Sigmoid colon (tissue), 4 donors: ENCODE measurements around the gene CTBP2.

Experiments used
- EP300 ChIP-seq, 4 donors: sonication (generic); formaldehyde crosslinking; IDR thresholded peaks; one replicate each; pipeline ENCODE4 v1.6.1; 2017; ENCODE audit warnings: antibody characterized with exemption in 4 of 4
- POLR2A ChIP-seq, 2 donors: fragments of 450-650 bp; IDR thresholded peaks; one replicate each; pipeline ENCODE4 v1.6.1; 2016; ENCODE audit warnings: antibody characterized with exemption in 2 of 2, mild to moderate bottlenecking in 2 of 2, moderate library complexity in 2 of 2
- POLR2AphosphoS5 ChIP-seq, 4 donors: sonication (generic); formaldehyde crosslinking; IDR thresholded peaks; one replicate each; pipeline ENCODE4 v1.6.1; 2017; ENCODE audit warnings: antibody characterized with exemption in 4 of 4
- TF ChIP-seq, protein P1 (sequence below), 4 experiments: fragments of 450-650 bp in 3 of 4; fragments of 200-600 bp in 1 of 4; IDR thresholded peaks; one replicate each; pipeline ENCODE4 v1.5.1; 2016 to 2019; ENCODE audit warnings: antibody characterized with exemption in 4 of 4, mild to moderate bottlenecking in 3 of 4, moderate library complexity in 2 of 4

- no peak for TF ChIP-seq POLR2A (IDR thresholded peaks at IDR 0.05)
- no peak for TF ChIP-seq EP300 (IDR thresholded peaks at IDR 0.05)
- TF ChIP-seq POLR2AphosphoS5 (IDR thresholded peaks at IDR 0.05) = no peak
- TF ChIP-seq, protein P1, sequence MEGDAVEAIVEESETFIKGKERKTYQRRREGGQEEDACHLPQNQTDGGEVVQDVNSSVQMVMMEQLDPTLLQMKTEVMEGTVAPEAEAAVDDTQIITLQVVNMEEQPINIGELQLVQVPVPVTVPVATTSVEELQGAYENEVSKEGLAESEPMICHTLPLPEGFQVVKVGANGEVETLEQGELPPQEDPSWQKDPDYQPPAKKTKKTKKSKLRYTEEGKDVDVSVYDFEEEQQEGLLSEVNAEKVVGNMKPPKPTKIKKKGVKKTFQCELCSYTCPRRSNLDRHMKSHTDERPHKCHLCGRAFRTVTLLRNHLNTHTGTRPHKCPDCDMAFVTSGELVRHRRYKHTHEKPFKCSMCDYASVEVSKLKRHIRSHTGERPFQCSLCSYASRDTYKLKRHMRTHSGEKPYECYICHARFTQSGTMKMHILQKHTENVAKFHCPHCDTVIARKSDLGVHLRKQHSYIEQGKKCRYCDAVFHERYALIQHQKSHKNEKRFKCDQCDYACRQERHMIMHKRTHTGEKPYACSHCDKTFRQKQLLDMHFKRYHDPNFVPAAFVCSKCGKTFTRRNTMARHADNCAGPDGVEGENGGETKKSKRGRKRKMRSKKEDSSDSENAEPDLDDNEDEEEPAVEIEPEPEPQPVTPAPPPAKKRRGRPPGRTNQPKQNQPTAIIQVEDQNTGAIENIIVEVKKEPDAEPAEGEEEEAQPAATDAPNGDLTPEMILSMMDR (IDR thresholded peaks at IDR 0.05) = no peak
These were observed 49.4 kb upstream of the CTBP2 start for GRCh38 chr10:125209591-125210355.
